ENCODE results near the gene BCAS3. TPM values are rescaled to one million over a fixed set of nuclear protein-coding genes. Genes with fewer than 3 reads are reported as not detected.
"Not testable (repeated sequence)": the region's sequence is repeated elsewhere in the genome, so short reads cannot be mapped to it uniquely, and the experiment has no call there.

Gene BCAS3
- 25.6 TPM for total RNA-seq

- DNase-seq (ENCODE audit: low spot score) = peak; percentile 99
Measured at GRCh38 chr17:60677308-60678117, at the start of gene BCAS3. BCAS3 (plus strand) TSS chr17:60677851.

- no peak for DNase-seq (ENCODE audit: low spot score)
Measured at GRCh38 chr17:60628252-60628889, 49.3 kb upstream of the BCAS3 start.

GRCh38 chr17:60629120-60629519 is 48.5 kb upstream of the BCAS3 start:
- no peak for DNase-seq (ENCODE audit: low spot score)

- DNase-seq (ENCODE audit: low spot score) = no peak
Measured at GRCh38 chr17:60630352-60630751, 47.3 kb upstream of the BCAS3 start.

GRCh38 chr17:60631119-60631518 is 46.5 kb upstream of the BCAS3 start:
- no peak for DNase-seq (ENCODE audit: low spot score)

- DNase-seq (ENCODE audit: low spot score) = no peak
Measured at GRCh38 chr17:60637683-60638082, 40.0 kb upstream of the BCAS3 start.

GRCh38 chr17:60639019-60639330 is 38.7 kb upstream of the BCAS3 start:
- DNase-seq (ENCODE audit: low spot score) = no peak

- DNase-seq (ENCODE audit: low spot score) = no peak
Measured at GRCh38 chr17:60640503-60640902, 37.1 kb upstream of the BCAS3 start.

- no peak for DNase-seq (ENCODE audit: low spot score)
Measured at GRCh38 chr17:60641126-60641525, 36.5 kb upstream of the BCAS3 start.

- DNase-seq (ENCODE audit: low spot score) = peak; percentile 61
Measured at GRCh38 chr17:60641810-60642220, 35.8 kb upstream of the BCAS3 start.

GRCh38 chr17:60645918-60646523 is 31.6 kb upstream of the BCAS3 start:
- no peak for DNase-seq (ENCODE audit: low spot score)

- DNase-seq (ENCODE audit: low spot score) = no peak
Measured at GRCh38 chr17:60646701-60647100, 30.9 kb upstream of the BCAS3 start.

GRCh38 chr17:60647705-60648104 is 29.9 kb upstream of the BCAS3 start:
- no peak for DNase-seq (ENCODE audit: low spot score)

- DNase-seq (ENCODE audit: low spot score) = no peak
Measured at GRCh38 chr17:60652454-60653247, 25.0 kb upstream of the BCAS3 start.

- no peak for DNase-seq (ENCODE audit: low spot score)
Measured at GRCh38 chr17:60653569-60653968, 24.1 kb upstream of the BCAS3 start.

GRCh38 chr17:60656499-60656898 is 21.2 kb upstream of the BCAS3 start:
- no peak for DNase-seq (ENCODE audit: low spot score)

- no peak for DNase-seq (ENCODE audit: low spot score)
Measured at GRCh38 chr17:60659156-60659555, 18.5 kb upstream of the BCAS3 start.

- DNase-seq (ENCODE audit: low spot score) = no peak
Measured at GRCh38 chr17:60661489-60661888, 16.2 kb upstream of the BCAS3 start.

GRCh38 chr17:60664022-60664421 is 13.6 kb upstream of the BCAS3 start:
- no peak for DNase-seq (ENCODE audit: low spot score)

- DNase-seq (ENCODE audit: low spot score) = no peak
Measured at GRCh38 chr17:60665602-60666001, 12.0 kb upstream of the BCAS3 start.

- not testable (repeated sequence) for DNase-seq (ENCODE audit: low spot score)
Measured at GRCh38 chr17:60668741-60669140, 8.9 kb upstream of the BCAS3 start.

GRCh38 chr17:60671482-60671881 is 6.2 kb upstream of the BCAS3 start:
- DNase-seq (ENCODE audit: low spot score) = no peak
